Fibroblast of skin of right quadriceps (primary cell): ENCODE measurements around the gene CHRNA3.

Experiments
- DNase-seq: peaks from one replicate; pipeline ENCODE4 v3.0.0-alpha.2; 2013

CHRNA3 gene

GRCh38 chr15:78620527-78621421 is at the start of gene CHRNA3:
TSS of gene CHRNA3 (minus strand) at chr15:78620996. CDS start at chr15:78620794, 202 bp downstream.
- no peak for DNase-seq

GRCh38 chr15:78668987-78669386 is 48.2 kb upstream of the CHRNA3 start:
- DNase-seq, result no peak

- DNase-seq, result no peak
These were observed 46.9 kb upstream of the CHRNA3 start for GRCh38 chr15:78667578-78668236.

- DNase-seq, result no peak
These were observed 45.2 kb upstream of the CHRNA3 start for GRCh38 chr15:78666010-78666409.

GRCh38 chr15:78663703-78664102 is 42.9 kb upstream of the CHRNA3 start:
- no peak for DNase-seq

- DNase-seq, result no peak
These were observed 41.2 kb upstream of the CHRNA3 start for GRCh38 chr15:78662028-78662427.

- no peak for DNase-seq
These were observed 40.2 kb upstream of the CHRNA3 start for GRCh38 chr15:78661001-78661400.

- DNase-seq, result no peak
These were observed 39.8 kb upstream of the CHRNA3 start for GRCh38 chr15:78660584-78660983.

- no peak for DNase-seq
These were observed 38.0 kb upstream of the CHRNA3 start for GRCh38 chr15:78658823-78659222.

- DNase-seq, result no peak
These were observed 33.5 kb upstream of the CHRNA3 start for GRCh38 chr15:78654272-78654671.

GRCh38 chr15:78651930-78652615 is 31.3 kb upstream of the CHRNA3 start:
- no peak for DNase-seq

- DNase-seq, result no peak
These were observed 30.2 kb upstream of the CHRNA3 start for GRCh38 chr15:78651007-78651406.

- no peak for DNase-seq
These were observed 29.2 kb upstream of the CHRNA3 start for GRCh38 chr15:78650022-78650421.

- no peak for DNase-seq
These were observed 24.2 kb upstream of the CHRNA3 start for GRCh38 chr15:78645009-78645408.

- no peak for DNase-seq
These were observed 21.5 kb upstream of the CHRNA3 start for GRCh38 chr15:78642331-78642730.

- no peak for DNase-seq
These were observed 21.0 kb upstream of the CHRNA3 start for GRCh38 chr15:78641749-78642275.

GRCh38 chr15:78641102-78641748 is 20.4 kb upstream of the CHRNA3 start, which contains the start of gene CHRNB4:
TSS of gene CHRNB4 (minus strand) at chr15:78641210. CDS start at chr15:78641133, 77 bp downstream.
- peak; percentile 10 for DNase-seq

GRCh38 chr15:78640527-78641101 is 19.8 kb upstream of the CHRNA3 start:
- no peak for DNase-seq

- peak; percentile 27 for DNase-seq
These were observed 18.0 kb upstream of the CHRNA3 start for GRCh38 chr15:78638658-78639314.

GRCh38 chr15:78637776-78638435 is 17.1 kb upstream of the CHRNA3 start:
- no peak for DNase-seq

- no peak for DNase-seq
These were observed 15.6 kb upstream of the CHRNA3 start for GRCh38 chr15:78636378-78636859.
